ENCODE data around the gene EXOC4. TPM values are rescaled to one million over a fixed set of nuclear protein-coding genes. Genes with fewer than 3 reads are reported as not detected.

EXOC4 gene
- total RNA-seq, 4 donors from 2014 or later = 36.6 to 64.0 (median 57.4) TPM

DNA sequence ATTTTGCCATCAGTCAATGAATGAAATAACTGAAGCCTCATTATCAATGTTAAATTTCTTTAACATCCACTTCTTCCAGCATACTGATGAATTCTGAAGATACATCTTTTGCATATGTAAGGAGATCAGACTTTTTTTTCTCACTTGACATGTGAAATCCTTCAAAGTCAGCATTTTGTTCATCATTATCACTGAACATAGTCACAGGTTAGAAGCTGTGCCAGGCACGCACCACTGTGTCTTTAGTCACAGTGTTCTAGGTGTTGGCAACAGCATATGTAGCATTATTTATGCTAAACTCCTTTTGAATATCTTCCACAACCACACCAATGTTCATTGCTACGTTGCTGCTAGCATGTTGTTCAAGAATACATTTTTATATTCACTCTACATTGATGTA, 450.1 kb downstream of the EXOC4 start:
- Histone ChIP-seq H3K4me1 (peaks cover 0 to 8% (median 3%) of the 10 kb centered on the region in 4 donors), H3K27me3 (no peaks in the 10 kb centered on the region), H3K36me3 (no peaks in the 10 kb centered on the region), H3K27ac (replicated peaks in 1 of 4) (no peak overlapping the region), H3K9me3 (no peaks in the 10 kb centered on the region), H3K4me3 (no peak overlapping the region)
- TF ChIP-seq EP300 (IDR thresholded peaks at IDR 0.05) (no peak), CTCF (IDR thresholded peaks at IDR 0.05) (no peak), POLR2A (IDR thresholded peaks at IDR 0.05; ENCODE audit: low read depth) (no peak), POLR2AphosphoS5 (IDR thresholded peaks at IDR 0.05) (no peak)
- DNase-seq (ENCODE audit: extremely low spot score) = no peak
- intact Hi-C loops (cut with DNase I) = no loop called here
- 44% methylated on average over 2 of the region's 2 CpGs for WGBS

- H3K27ac ChIP-seq (replicated peaks in 1 of 4) = no peak overlapping the region
- H3K36me3 ChIP-seq = no peaks in the 10 kb centered on the region
- TF ChIP-seq EP300 (IDR thresholded peaks at IDR 0.05) = no peak
- no peak for TF ChIP-seq CTCF (IDR thresholded peaks at IDR 0.05)
- TF ChIP-seq POLR2AphosphoS5 (IDR thresholded peaks at IDR 0.05) = no peak
- no peak for TF ChIP-seq POLR2A (IDR thresholded peaks at IDR 0.05; ENCODE audit: low read depth)
- WGBS = 56% methylated on average over 4 of the region's 4 CpGs
- no peaks in the 10 kb centered on the region for H3K9me3 ChIP-seq
- no peak for DNase-seq (ENCODE audit: extremely low spot score)
- intact Hi-C loops (cut with DNase I) = no loop called here
- H3K27me3 ChIP-seq = no peaks in the 10 kb centered on the region
- H3K4me3 ChIP-seq = no peak overlapping the region
- H3K4me1 ChIP-seq = peaks cover 0 to 8% (median 3%) of the 10 kb centered on the region in 4 donors
Observed at GRCh38 chr7:133703547-133703946, 450.7 kb downstream of the EXOC4 start.

DNA sequence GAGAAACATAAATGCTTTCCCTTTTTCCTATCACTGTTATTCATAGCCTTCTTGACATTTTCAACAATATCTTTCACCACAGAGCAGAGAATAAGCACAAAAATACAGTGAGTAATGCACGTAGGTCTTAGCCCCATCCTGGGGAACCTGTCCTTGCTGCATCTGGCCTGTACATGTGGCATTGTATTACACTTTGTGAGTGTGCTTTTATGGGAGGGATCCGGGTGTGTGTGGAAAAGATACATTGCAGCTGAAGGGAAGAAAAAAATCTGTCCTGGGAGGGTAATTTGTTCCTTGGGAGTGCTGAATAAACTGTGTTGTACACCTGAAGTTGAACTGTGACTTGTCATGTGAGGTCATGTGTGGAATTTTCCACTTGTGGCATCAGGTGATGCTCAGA, 451.6 kb downstream of the EXOC4 start:
- DNase-seq (ENCODE audit: extremely low spot score) = no peak
- WGBS = 89% methylated on average over 2 of the region's 2 CpGs
- peaks cover 0 to 8% (median 3%) of the 10 kb centered on the region in 4 donors for H3K4me1 ChIP-seq
- TF ChIP-seq POLR2A (IDR thresholded peaks at IDR 0.05; ENCODE audit: low read depth) = no peak
- no peak for TF ChIP-seq CTCF (IDR thresholded peaks at IDR 0.05)
- no peak for TF ChIP-seq EP300 (IDR thresholded peaks at IDR 0.05)
- no peak for TF ChIP-seq POLR2AphosphoS5 (IDR thresholded peaks at IDR 0.05)
- intact Hi-C loops (cut with DNase I) = no loop called here
- H3K36me3 ChIP-seq = no peaks in the 10 kb centered on the region
- H3K27me3 ChIP-seq = no peaks in the 10 kb centered on the region
- no peak overlapping the region for H3K4me3 ChIP-seq
- H3K9me3 ChIP-seq = no peaks in the 10 kb centered on the region
- no peak overlapping the region for H3K27ac ChIP-seq (replicated peaks in 1 of 4)

- Histone ChIP-seq H3K27ac (replicated peaks in 1 of 4) (no peak overlapping the region), H3K4me1 (peaks cover 0 to 8% (median 3%) of the 10 kb centered on the region in 4 donors), H3K27me3 (no peaks in the 10 kb centered on the region), H3K4me3 (no peak overlapping the region), H3K36me3 (no peaks in the 10 kb centered on the region), H3K9me3 (no peaks in the 10 kb centered on the region)
- intact Hi-C loops (cut with DNase I) = no loop called here
- 75% methylated on average over 8 of the region's 8 CpGs for WGBS
- no peak for DNase-seq (ENCODE audit: extremely low spot score)
- no peak for TF ChIP-seq CTCF (IDR thresholded peaks at IDR 0.05)
- no peak for TF ChIP-seq EP300 (IDR thresholded peaks at IDR 0.05)
- no peak for TF ChIP-seq POLR2AphosphoS5 (IDR thresholded peaks at IDR 0.05)
- TF ChIP-seq POLR2A (IDR thresholded peaks at IDR 0.05; ENCODE audit: low read depth) = no peak
Observed at GRCh38 chr7:133705596-133705995, 452.7 kb downstream of the EXOC4 start.

- Histone ChIP-seq H3K36me3 (no peaks in the 10 kb centered on the region), H3K9me3 (no peaks in the 10 kb centered on the region), H3K4me3 (no peak overlapping the region), H3K27ac (replicated peaks in 1 of 4) (no peak overlapping the region), H3K27me3 (no peaks in the 10 kb centered on the region), H3K4me1 (peaks cover 0 to 8% (median 3%) of the 10 kb centered on the region in 4 donors)
- DNase-seq (ENCODE audit: extremely low spot score) = no peak
- WGBS = 97% methylated on average over 1 of the region's 1 CpG
- TF ChIP-seq POLR2AphosphoS5 (IDR thresholded peaks at IDR 0.05) = no peak
- TF ChIP-seq POLR2A (IDR thresholded peaks at IDR 0.05; ENCODE audit: low read depth) = no peak
- TF ChIP-seq EP300 (IDR thresholded peaks at IDR 0.05) = no peak
- no peak for TF ChIP-seq CTCF (IDR thresholded peaks at IDR 0.05)
- intact Hi-C loops (cut with DNase I) = no loop called here
Observed at GRCh38 chr7:133706016-133706415, 453.1 kb downstream of the EXOC4 start.
